Colonic mucosa (tissue), 4 donors: ENCODE measurements around the gene HDC. TPM values are rescaled to one million over a fixed set of nuclear protein-coding genes. Genes with fewer than 3 reads are reported as not detected.

Source experiments
- DNase-seq: peaks from one replicate; pipeline ENCODE4 v3.0.0-alpha.2; 2020
- H3K27ac ChIP-seq: fragments of 200-600 bp; one replicate; pipeline ENCODE4 v1.8.0; 2021
- H3K27me3 ChIP-seq: fragments of 200-600 bp; one replicate; pipeline ENCODE4 v1.8.0; 2021
- H3K36me3 ChIP-seq: fragments of 200-600 bp; one replicate; pipeline ENCODE4 v1.8.0; 2021
- H3K4me1 ChIP-seq: fragments of 200-600 bp; one replicate; pipeline ENCODE4 v1.8.0; 2021; ENCODE audit warnings: mild to moderate bottlenecking
- H3K4me3 ChIP-seq: fragments of 200-600 bp; one replicate; pipeline ENCODE4 v1.8.0; 2021
- H3K9ac ChIP-seq, 2 donors: one replicate each; pipeline ENCODE4 v1.7.0; 2013; ENCODE audit warnings: control low read depth in 2 of 2, low read depth in 2 of 2, low read length in 2 of 2
- H3K9me3 ChIP-seq: fragments of 200-600 bp; one replicate; pipeline ENCODE4 v1.8.0; 2021
- intact Hi-C: fragments of 100-400 bp; cut with DNase I; formaldehyde crosslinking; loops from one replicate; pipeline ENCODE4 v1.14.1; 2022
- total RNA-seq, 2 donors: library from RNA; stranded (reverse); fragmentation: NEBNext Ultra II Directional in 1 of 2; extraction: Animal tissue kit (Norgen Biotek cat#: 25700) in 1 of 2; gene quantifications; one replicate each; pipeline ENCODE4 v1.2.1, GENCODE V29; 2021
- TF ChIP-seq, protein P1 (sequence below): fragments of 200-600 bp; IDR thresholded peaks from one replicate; pipeline ENCODE4 v1.8.0; 2022; ENCODE audit warnings: antibody characterized with exemption, mild to moderate bottlenecking
- donor health status: healthy.
- donor health status: DM: no; HTN: no; CAD: no.
- donor health status: DM: no; HTN: no; CAD: no.

Gene HDC
- total RNA-seq, 2 donors from 2014 or later = 2.0 to 4.1 TPM

DNA sequence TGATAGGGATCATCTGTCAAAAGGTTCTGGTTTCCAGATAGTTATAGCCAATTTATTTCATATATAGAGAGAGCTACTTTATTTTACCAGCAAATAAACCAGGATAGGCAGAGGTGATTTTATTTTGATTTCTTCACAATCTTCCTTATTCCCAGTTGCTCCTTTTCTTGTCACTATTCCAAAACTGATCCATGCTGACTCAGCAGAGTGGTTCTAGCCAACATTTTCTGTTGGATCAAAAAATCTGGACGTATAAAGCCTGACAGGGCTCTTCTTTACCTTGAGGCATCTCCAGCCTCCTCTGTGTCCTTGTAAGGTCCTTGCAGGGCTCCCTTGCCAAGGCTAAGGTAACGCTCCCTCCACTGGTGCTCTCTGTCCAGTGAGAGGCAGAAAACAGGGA lies 15.8 kb downstream of the HDC start:
- H3K9ac ChIP-seq = no peak overlapping the region
- no peak overlapping the region for H3K27ac ChIP-seq
- intact Hi-C loops = no loop called here
- no peaks in the 10 kb centered on the region for H3K36me3 ChIP-seq
- H3K27me3 ChIP-seq = no peaks in the 10 kb centered on the region
- no peaks in the 10 kb centered on the region for H3K4me1 ChIP-seq
- no peaks in the 10 kb centered on the region for H3K9me3 ChIP-seq
- TF ChIP-seq, protein P1, sequence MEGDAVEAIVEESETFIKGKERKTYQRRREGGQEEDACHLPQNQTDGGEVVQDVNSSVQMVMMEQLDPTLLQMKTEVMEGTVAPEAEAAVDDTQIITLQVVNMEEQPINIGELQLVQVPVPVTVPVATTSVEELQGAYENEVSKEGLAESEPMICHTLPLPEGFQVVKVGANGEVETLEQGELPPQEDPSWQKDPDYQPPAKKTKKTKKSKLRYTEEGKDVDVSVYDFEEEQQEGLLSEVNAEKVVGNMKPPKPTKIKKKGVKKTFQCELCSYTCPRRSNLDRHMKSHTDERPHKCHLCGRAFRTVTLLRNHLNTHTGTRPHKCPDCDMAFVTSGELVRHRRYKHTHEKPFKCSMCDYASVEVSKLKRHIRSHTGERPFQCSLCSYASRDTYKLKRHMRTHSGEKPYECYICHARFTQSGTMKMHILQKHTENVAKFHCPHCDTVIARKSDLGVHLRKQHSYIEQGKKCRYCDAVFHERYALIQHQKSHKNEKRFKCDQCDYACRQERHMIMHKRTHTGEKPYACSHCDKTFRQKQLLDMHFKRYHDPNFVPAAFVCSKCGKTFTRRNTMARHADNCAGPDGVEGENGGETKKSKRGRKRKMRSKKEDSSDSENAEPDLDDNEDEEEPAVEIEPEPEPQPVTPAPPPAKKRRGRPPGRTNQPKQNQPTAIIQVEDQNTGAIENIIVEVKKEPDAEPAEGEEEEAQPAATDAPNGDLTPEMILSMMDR = no peak
- no peak overlapping the region for H3K4me3 ChIP-seq
- DNase-seq = no peak

DNA sequence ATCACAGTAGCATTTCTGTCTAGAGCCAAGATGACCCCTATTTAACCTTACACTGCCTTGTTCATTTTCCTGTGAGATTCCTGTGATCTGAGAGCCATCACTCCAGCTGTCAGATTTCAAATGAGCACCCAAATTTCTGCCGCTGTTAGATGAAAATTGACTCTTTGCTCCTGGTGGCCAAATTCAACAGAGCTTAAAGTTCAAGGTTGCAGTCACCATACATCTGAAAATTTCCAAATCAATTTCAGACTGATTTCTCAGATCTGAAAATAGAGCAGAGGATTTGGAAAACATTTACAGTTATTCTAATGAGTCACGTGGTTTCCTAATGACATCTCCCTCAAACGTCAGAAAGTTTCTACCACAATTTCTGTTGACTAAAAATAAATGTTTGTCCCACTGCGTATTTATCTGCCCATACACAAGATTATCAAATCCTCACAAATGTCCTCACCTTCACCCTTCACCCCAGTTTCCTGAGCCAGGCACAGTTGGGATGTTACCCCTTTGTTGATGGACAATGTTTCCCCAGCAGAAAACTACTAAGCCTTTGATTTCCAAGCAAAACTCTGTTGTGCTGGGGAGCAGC lies 16.4 kb downstream of the HDC start:
- TF ChIP-seq, protein P1 = no peak
- no peaks in the 10 kb centered on the region for H3K4me1 ChIP-seq
- intact Hi-C loops = no loop called here

DNA sequence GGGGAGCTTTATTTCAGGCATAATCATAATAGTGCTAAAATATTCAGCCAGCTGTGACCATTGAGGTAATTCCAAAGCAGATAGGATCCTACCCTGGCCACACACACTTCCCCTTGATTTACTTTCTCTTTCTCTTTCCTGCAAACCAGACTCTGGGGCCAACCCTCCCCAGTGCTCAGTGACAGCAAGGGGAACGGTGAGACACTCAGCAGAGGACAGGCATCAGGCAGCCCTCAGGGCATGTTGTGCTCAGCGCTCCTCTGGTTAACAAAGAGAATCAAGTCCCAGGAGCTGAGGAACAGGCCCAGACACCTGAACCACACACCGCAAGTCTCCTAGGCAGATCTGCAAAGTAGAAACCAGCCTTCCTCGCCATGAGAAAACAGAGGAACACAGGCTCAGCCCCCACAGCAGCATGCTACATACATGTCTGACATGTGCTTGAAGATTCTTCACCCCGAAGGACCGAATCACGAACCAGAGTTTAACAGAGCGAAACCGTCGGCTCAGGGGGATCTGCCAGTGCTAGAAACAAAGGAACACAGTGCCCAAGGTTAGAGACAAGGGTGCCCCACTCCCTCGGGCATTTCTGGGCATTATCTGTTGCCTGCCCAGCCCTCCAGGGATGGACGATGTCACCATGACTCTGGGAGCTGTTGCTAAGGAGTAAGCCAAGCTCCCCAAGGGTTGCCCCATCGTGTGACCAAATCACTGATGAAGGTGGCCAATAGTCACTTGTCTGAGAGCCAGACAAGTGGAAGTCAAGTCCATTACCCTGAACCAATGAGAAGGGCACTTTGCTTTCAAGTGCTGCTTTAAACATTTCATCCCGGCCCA lies 17.5 kb downstream of the HDC start:
- Histone ChIP-seq H3K9me3 (no peaks in the 10 kb centered on the region), H3K4me3 (no peak overlapping the region), H3K27ac (no peak overlapping the region), H3K27me3 (no peaks in the 10 kb centered on the region), H3K36me3 (no peaks in the 10 kb centered on the region), H3K4me1 (no peaks in the 10 kb centered on the region), H3K9ac (no peak overlapping the region)
- no peak for DNase-seq
- TF ChIP-seq, protein P1 = no peak
- intact Hi-C loops = no loop called here

More for the DNA sequence above, 16.4 kb downstream of the HDC start:
- no peak for DNase-seq
- Histone ChIP-seq H3K9ac (no peak overlapping the region), H3K9me3 (no peaks in the 10 kb centered on the region), H3K36me3 (no peaks in the 10 kb centered on the region), H3K4me3 (no peak overlapping the region), H3K27me3 (no peaks in the 10 kb centered on the region), H3K27ac (no peak overlapping the region)

DNA sequence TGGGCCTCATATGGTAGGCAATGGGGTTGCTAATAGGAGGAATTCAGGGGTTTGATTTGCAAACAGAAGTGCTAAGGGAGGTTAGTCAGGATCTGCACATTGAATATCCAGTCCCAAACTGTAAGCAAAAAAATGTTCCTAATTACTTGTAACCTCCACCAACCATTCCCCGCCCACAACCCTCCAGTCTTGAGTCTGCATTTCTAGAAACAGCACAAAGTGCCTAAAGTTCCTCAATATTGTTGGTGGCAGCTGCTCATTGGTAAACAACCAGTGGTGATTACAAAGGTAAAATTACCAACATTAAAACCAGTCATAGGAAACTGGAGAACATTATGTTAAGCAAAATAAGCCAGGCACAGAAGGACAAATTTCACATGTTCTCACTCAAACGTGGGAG lies 18.9 kb downstream of the HDC start:
- TF ChIP-seq, protein P1 = no peak
- no peak overlapping the region for H3K4me3 ChIP-seq
- H3K36me3 ChIP-seq = no peaks in the 10 kb centered on the region
- no peak overlapping the region for H3K27ac ChIP-seq
- no peaks in the 10 kb centered on the region for H3K9me3 ChIP-seq
- no peaks in the 10 kb centered on the region for H3K27me3 ChIP-seq
- no peak for DNase-seq
- H3K9ac ChIP-seq = no peak overlapping the region
- intact Hi-C loops = no loop called here
- no peaks in the 10 kb centered on the region for H3K4me1 ChIP-seq

DNA sequence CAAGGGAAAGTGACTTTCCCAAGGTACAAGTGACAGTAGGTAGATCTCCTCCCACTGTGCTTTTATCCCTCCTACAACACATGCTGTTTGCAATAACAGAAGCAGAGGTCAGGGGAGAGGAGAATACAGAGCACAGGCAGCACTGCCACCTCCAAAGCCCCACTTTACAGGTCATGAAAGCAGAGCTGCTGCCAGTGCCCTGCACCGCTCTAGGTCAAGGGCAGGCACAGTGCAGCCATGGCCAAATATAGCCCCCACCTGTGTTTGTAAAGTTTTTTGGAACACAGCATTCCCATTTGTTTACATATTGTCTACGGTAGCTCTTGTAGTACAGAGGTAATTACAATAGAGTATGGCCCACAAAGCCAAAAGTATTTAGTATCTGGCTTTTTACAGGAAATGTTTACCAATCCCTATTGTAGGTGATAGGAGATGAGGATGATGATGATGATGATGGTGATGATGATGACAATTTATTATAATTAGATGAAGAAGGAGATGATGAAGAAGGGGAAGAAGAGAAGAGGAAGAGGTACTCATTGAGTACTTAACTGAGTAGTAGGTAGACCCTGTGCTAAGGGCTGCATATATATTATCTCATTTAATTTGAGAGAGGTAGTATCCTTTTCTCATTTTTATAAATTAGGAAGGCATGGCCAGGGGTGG lies 20.4 kb downstream of the HDC start:
- Histone ChIP-seq H3K27ac (no peak overlapping the region), H3K9me3 (no peaks in the 10 kb centered on the region), H3K9ac (no peak overlapping the region), H3K4me1 (no peaks in the 10 kb centered on the region), H3K4me3 (no peak overlapping the region), H3K27me3 (no peaks in the 10 kb centered on the region), H3K36me3 (no peaks in the 10 kb centered on the region)
- DNase-seq = no peak
- intact Hi-C loops = no loop called here
- TF ChIP-seq, protein P1 = no peak
